Measurements from ENCODE around the gene KRTAP10-2.
"Not testable (repeated sequence)": the region's sequence is repeated elsewhere in the genome, so short reads cannot be mapped to it uniquely, and the experiment has no call there.

The KRTAP10-2 gene

GRCh38 chr21:44511938-44512275, 39.4 kb downstream of the KRTAP10-2 start:
- no peak for DNase-seq

GRCh38 chr21:44511219-44511937, 39.9 kb downstream of the KRTAP10-2 start:
- DNase-seq: no peak

DNA sequence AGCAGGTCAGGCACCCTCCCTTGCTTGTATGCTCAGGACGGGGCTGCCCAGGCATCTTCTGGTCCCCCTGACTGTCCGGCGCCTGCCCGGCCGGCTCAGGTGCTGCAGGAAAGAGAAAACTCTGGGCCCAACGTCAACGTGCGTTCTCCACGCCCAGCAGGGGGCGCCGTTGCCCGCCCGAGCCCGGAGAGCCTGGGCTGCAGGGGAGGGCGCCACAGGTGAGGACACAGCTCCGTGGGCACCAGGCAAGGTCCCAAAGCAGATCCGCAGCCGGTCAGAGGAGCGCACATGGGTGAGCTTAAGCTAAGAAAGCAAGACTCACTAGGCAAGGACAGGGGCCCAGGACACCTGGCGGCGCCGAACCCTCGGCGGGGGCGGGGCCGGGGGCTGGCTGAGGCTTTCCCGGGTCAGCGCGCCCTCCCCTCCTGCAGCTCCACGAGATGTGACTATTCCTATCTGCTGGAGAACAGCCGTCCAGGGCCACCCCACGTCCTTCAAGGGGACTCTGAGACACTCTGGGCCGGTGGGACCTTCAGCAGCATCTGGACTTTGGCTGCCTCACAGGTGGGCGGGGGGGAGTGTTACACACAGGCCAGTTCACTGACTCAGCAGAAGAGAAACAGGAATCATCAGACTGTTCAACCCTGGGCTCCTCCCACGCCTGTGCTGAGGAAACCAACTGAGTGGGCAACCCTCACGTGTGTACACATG, 40.6 kb downstream of the KRTAP10-2 start:
- DNase-seq: peak; percentile 3

GRCh38 chr21:44510109-44510507, 41.2 kb downstream of the KRTAP10-2 start:
- DNase-seq: no peak

GRCh38 chr21:44509539-44509938, 41.8 kb downstream of the KRTAP10-2 start:
- DNase-seq: no peak

- DNase-seq: no peak
Measured at GRCh38 chr21:44508711-44509445, 42.4 kb downstream of the KRTAP10-2 start.

- DNase-seq: no peak
Measured at GRCh38 chr21:44508426-44508710, 42.9 kb downstream of the KRTAP10-2 start.

DNA sequence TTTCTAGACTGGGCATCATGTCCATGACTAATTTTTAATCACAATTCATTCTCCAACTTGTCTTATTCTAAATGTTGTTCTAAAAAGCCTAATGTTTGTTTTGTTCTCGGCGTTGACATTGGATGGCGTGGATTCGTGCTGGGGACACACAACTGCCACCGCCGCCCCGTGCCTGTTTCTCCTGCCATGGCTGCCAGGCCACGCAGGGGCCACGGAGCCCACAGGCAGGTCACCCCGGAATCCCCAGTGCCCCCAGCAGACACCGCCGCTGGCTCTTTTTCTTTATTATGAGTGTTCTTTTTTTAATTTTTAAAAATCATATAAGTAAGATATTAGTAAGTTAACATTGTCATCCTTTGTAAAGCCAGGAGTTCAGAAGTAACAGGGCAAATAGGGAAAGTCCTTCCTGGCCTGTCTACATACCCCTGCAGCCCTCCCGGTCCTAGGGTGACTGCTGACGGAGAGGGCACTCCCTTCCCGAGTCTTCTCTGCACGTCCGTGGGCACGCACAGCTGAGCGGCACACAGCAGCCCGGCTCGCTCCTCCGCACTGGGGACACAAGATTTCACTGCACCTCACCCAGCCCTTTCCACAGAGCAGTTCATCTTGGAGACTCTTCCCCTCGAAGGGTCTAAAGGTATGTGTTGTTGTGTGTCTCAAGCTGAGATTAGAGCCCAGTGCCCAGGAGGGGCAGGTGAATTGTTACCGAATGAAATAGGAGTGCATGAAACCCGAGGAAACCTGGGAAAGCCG, 43.5 kb downstream of the KRTAP10-2 start:
- no peak for DNase-seq

DNA sequence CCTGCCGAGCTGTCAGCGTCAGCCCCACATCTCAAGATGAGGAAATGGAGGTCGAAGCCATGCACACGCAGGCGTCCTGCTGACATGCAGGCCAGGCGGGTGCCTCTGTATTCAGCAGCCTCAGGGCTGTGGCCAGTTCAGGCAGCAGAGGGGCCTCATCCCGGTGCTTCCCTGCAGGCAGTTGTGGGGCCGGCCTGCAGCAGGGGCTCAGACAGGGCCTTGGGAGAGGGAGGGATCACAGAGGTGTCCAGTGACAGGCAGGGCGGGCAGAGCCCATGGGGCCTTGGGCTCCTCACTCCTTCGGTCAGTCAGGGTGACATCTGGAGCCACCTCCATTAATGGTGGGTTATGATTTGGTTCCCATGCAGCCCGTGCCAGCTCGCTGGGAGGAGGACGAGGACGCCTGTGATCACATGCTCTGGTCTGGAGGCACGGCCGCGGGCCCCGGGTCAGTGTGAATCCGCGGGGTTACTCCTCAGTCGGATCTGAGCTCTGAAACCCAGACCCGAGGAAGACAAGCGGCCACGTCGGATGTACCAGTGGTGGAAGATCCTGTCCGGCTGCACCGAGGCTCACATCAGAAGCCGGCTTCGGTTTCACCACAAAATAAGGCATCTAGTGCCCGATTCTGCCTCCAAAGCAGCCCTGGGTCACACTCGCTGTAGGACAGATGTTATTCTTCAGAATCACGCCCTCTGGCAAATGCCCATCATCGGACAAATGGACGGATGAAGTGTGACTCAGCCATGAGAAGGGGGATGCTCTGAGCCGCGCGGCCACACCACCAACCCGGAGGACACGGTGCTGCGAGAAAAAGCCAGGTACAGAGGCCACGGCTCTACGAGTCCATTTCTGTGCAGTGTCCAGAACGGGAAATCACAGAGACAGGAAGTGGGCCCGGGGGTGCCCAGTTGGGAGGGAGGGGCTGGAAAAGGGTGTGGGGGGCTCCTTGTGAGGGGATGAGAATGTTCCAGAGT, 44.7 kb downstream of the KRTAP10-2 start:
- DNase-seq: no peak

- no peak for DNase-seq
Measured at GRCh38 chr21:44505673-44506278, 45.5 kb downstream of the KRTAP10-2 start.

- DNase-seq: no peak
Measured at GRCh38 chr21:44503901-44504399, 47.4 kb downstream of the KRTAP10-2 start.

DNA sequence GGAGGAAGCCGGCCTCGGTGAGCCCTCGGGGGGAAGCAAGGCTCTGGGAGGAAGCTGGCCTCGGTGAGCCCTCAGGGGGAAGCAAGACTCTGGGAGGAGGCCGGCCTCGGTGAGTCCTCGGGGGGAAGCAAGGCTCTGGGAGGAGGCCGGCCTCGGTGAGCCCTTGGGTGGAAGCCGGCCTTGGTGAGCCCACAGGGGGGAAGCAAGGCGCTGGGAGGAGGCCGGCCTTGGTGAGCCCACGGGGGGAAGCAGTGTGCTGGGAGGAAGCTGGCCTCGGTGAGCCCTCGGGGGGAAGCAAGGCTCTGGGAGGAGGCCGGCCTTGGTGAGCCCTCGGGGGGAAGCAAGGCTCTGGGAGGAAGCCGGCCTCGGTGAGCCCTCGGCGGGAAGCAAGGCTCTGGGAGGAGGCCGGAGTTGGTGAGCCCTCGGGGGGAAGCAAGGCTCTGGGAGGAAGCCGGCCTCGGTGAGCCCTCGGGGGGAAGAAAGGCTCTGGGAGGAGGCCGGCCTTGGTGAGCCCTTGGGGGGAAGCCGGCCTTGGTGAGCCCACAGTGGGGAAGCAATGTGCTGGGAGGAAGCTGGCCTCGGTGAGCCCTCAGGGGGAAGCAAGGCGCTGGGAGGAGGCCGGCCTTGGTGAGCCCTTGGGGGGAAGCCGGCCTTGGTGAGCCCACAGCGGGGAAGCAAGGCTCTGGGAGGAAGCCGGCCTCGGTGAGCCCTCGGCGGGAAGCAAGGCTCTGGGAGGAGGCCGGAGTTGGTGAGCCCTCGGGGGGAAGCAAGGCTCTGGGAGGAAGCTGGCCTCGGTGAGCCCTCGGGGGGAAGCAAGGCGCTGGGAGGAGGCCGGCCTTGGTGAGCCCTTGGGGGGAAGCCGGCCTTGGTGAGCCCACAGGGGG, 48.1 kb downstream of the KRTAP10-2 start:
- not testable (repeated sequence) for DNase-seq

GRCh38 chr21:44502171-44502958, 48.9 kb downstream of the KRTAP10-2 start:
- no peak for DNase-seq

Data from NCI-H2227 treated with DMSO at 0.1 percent for 48 hours (cell line).